HG03095 (cell line): Measurements from ENCODE around the gene AKAP13.

Source experiments
- ATAC-seq: cut with Tn5 transposase; IDR thresholded peaks from one replicate; pipeline ENCODE4 v1.9.1; 2021; ENCODE audit warnings: moderate library complexity; ENCODE audit not compliant: unreplicated experiment

AKAP13 gene

GRCh38 chr15:85759376-85759775, 379.0 kb downstream of the AKAP13 start:
- no peak for ATAC-seq

GRCh38 chr15:85760049-85760448, 379.6 kb downstream of the AKAP13 start:
- ATAC-seq = no peak

- ATAC-seq = no peak
These were observed 380.3 kb downstream of the AKAP13 start for GRCh38 chr15:85760531-85761371.

GRCh38 chr15:85761635-85762034, 381.2 kb downstream of the AKAP13 start:
- ATAC-seq = no peak

- no peak for ATAC-seq
These were observed 381.8 kb downstream of the AKAP13 start for GRCh38 chr15:85762039-85762755.

- no peak for ATAC-seq
These were observed 382.3 kb downstream of the AKAP13 start for GRCh38 chr15:85762756-85763127.

GRCh38 chr15:85763157-85763556, 382.8 kb downstream of the AKAP13 start:
- no peak for ATAC-seq

GRCh38 chr15:85763673-85764633, 383.6 kb downstream of the AKAP13 start:
- ATAC-seq = no peak

GRCh38 chr15:85764649-85765277, 384.4 kb downstream of the AKAP13 start:
- ATAC-seq = no peak

- ATAC-seq = no peak
These were observed 385.8 kb downstream of the AKAP13 start for GRCh38 chr15:85766001-85766831.

- no peak for ATAC-seq
These were observed 387.6 kb downstream of the AKAP13 start for GRCh38 chr15:85767785-85768529.

GRCh38 chr15:85768595-85769168, 388.3 kb downstream of the AKAP13 start:
- ATAC-seq = no peak

GRCh38 chr15:85769182-85769900, 388.9 kb downstream of the AKAP13 start:
- ATAC-seq = no peak

- ATAC-seq = no peak
These were observed 390.0 kb downstream of the AKAP13 start for GRCh38 chr15:85770096-85771041.

GRCh38 chr15:85771271-85771670, 390.9 kb downstream of the AKAP13 start:
- no peak for ATAC-seq

GRCh38 chr15:85771781-85772445, 391.5 kb downstream of the AKAP13 start:
- no peak for ATAC-seq
